Activated CD8-positive, alpha-beta T cell treated with anti-CD3 and anti-CD28 coated beads for 36 hours (primary cell): ENCODE measurements around the gene DNAJC18. TPM values are rescaled to one million over a fixed set of nuclear protein-coding genes. Genes with fewer than 3 reads are reported as not detected.
"Not testable (repeated sequence)": the region's sequence is repeated elsewhere in the genome, so short reads cannot be mapped to it uniquely, and the experiment has no call there.

Experiments used
- ATAC-seq: fragments of 200-7000 bp; cut with Tn5 transposase; one replicate; pipeline ENCODE4 v1.10.0; 2021; ENCODE audit warnings: mild to moderate bottlenecking, moderate library complexity
- CTCF ChIA-PET: fragments of 350-600 bp; sonication (Branson Sonifier 250); formaldehyde crosslinking; loops from one replicate; lab custom pipeline; 2021; ENCODE audit warnings: antibody characterized with exemption; lab: Charles Lee
- POLR2A ChIA-PET: fragments of 350-600 bp; sonication (Branson Sonifier 250); formaldehyde crosslinking; loops from one replicate; lab custom pipeline; 2021; ENCODE audit warnings: antibody characterized with exemption; lab: Charles Lee
- DNase-seq: peaks from one replicate; pipeline ENCODE4 v3.0.0-alpha.2; 2020
- H3K27ac Mint-ChIP-seq: one replicate; pipeline ENCODE4 v1.8.0; 2021; ENCODE audit warnings: mild to moderate bottlenecking, mixed read lengths
- H3K27me3 Mint-ChIP-seq: one replicate; pipeline ENCODE4 v1.8.0; 2021; ENCODE audit warnings: mixed read lengths
- H3K36me3 Mint-ChIP-seq: one replicate; pipeline ENCODE4 v1.8.0; 2021; ENCODE audit warnings: low read depth, mixed read lengths
- H3K4me1 Mint-ChIP-seq: one replicate; pipeline ENCODE4 v1.8.0; 2021; ENCODE audit warnings: low read depth, mixed read lengths
- H3K4me3 Mint-ChIP-seq: one replicate; pipeline ENCODE4 v1.8.0; 2021; ENCODE audit warnings: mild to moderate bottlenecking, moderate library complexity, mixed read lengths
- H3K9me3 Mint-ChIP-seq: one replicate; pipeline ENCODE4 v1.8.0; 2021; ENCODE audit warnings: mixed read lengths
- CTCF ChIP-seq: fragments of 200-600 bp; IDR thresholded peaks from one replicate; pipeline ENCODE4 v1.8.0; 2022; ENCODE audit warnings: antibody characterized with exemption, mild to moderate bottlenecking
- intact Hi-C: fragments of 100-400 bp; cut with micrococcal nuclease; formaldehyde crosslinking; loops from one replicate; pipeline ENCODE4 v1.10.0; 2022
- total RNA-seq, 2 experiments: library from RNA; stranded (reverse); gene quantifications; one replicate each; pipeline ENCODE4 v1.2.3, GENCODE V29; 2021

DNAJC18 gene
- total RNA-seq, 2 experiments from 2014 or later: 24.9 to 27.5 TPM

- Mint-ChIP-seq H3K27ac (peak overlapping the region; percentile 50), H3K4me1 (peaks cover 48% of the 10 kb centered on the region), H3K27me3 (no peaks in the 10 kb centered on the region), H3K36me3 (no peaks in the 10 kb centered on the region), H3K9me3 (no peaks in the 10 kb centered on the region), H3K4me3 (no peak overlapping the region)
- CTCF ChIA-PET: interaction anchor here (0.5 to 1.3 kb wide), 4 partner anchors 9 to 68 kb away, joined by 3 to 4 read pairs (median 4); no protein-coding TSS in a partner anchor
- DNase-seq (no peak), ATAC-seq (no peak)
- intact Hi-C loops: no loop called here
- POLR2A ChIA-PET: interaction anchor here (0.6 to 4.7 kb wide), 7 partner anchors 9 to 406 kb away, joined by 3 to 26 read pairs (median 4); partner anchors contain the start of gene STING1
- TF ChIP-seq CTCF: no peak
Observed at GRCh38 chr5:139445325-139446170, 6.2 kb upstream of the DNAJC18 start.

- Mint-ChIP-seq H3K4me1 (peaks cover 53% of the 10 kb centered on the region), H3K9me3 (no peaks in the 10 kb centered on the region), H3K27ac (peak overlapping the region; percentile 60), H3K4me3 (no peak overlapping the region), H3K36me3 (no peaks in the 10 kb centered on the region), H3K27me3 (no peaks in the 10 kb centered on the region)
- intact Hi-C loops: no loop called here
- no peak for TF ChIP-seq CTCF
- POLR2A ChIA-PET: interaction anchor here (2.2 to 4.7 kb wide), 2 partner anchors 13 to 39 kb away, joined by 7 to 26 read pairs; partner anchors contain the start of gene STING1
- CTCF ChIA-PET: interaction anchor here (1.3 to 1.6 kb wide), 3 partner anchors 11 to 51 kb away, joined by 3 to 4 read pairs (median 3); no protein-coding TSS in a partner anchor
- ATAC-seq: peak; percentile 19
- no peak for DNase-seq
Observed at GRCh38 chr5:139443831-139444453, 4.6 kb upstream of the DNAJC18 start.

GRCh38 chr5:139440416-139440815 is 1.1 kb upstream of the DNAJC18 start:
- H3K9me3 Mint-ChIP-seq, DNase-seq, H3K4me3 Mint-ChIP-seq, H3K27ac Mint-ChIP-seq, H3K27me3 Mint-ChIP-seq, ATAC-seq, H3K36me3 Mint-ChIP-seq, intact Hi-C loops: not testable (repeated sequence)
- peaks cover 41% of the 10 kb centered on the region for H3K4me1 Mint-ChIP-seq
- ChIA-PET POLR2A (interaction anchor here (1.3 kb wide), 1 partner anchor 33 kb away, joined by 5 read pairs; no protein-coding TSS in a partner anchor), CTCF (interaction anchor here (1.5 to 2.7 kb wide), 3 partner anchors 18 to 123 kb away, joined by 3 to 13 read pairs (median 9); no protein-coding TSS in a partner anchor)

- no peaks in the 10 kb centered on the region for H3K27me3 Mint-ChIP-seq
- intact Hi-C loops: no loop called here
- no peak for ATAC-seq
Observed at GRCh38 chr5:139438707-139439012, 665 bp downstream of the DNAJC18 start.

More at GRCh38 chr5:139438707-139439012, 665 bp downstream of the DNAJC18 start:
- CTCF ChIA-PET: interaction anchor here (0.7 to 1.9 kb wide), 6 partner anchors 16 to 75 kb away, joined by 3 to 11 read pairs (median 4); partner anchors contain the start of gene STING1
- no peak for DNase-seq
- Mint-ChIP-seq H3K36me3 (peaks cover 15% of the 10 kb centered on the region), H3K4me3 (peak overlapping the region; percentile 91), H3K9me3 (no peaks in the 10 kb centered on the region), H3K27ac (peak overlapping the region; percentile 96), H3K4me1 (peaks cover 36% of the 10 kb centered on the region)
- no peak for TF ChIP-seq CTCF
- POLR2A ChIA-PET: interaction anchor here (0.6 to 2.2 kb wide), 9 partner anchors 8 to 307 kb away, joined by 3 to 11 read pairs (median 3); partner anchors contain the start of gene SPATA24
